Caco-2 (cell line): ENCODE data around the gene JAML. TPM values are rescaled to one million over a fixed set of nuclear protein-coding genes. Genes with fewer than 3 reads are reported as not detected.

Source experiments
- BruUV-seq: library from RNA; stranded (reverse); fragments of 400-500 nt; replicated peaks from 2 replicates; lab custom pipeline; 2021; lab: Mats Ljungman, UMichigan
- CTCF ChIA-PET: fragments of 300-600 bp; sonication (Branson Sonifier 250); formaldehyde crosslinking; loops from one replicate; lab custom pipeline; 2022; ENCODE audit warnings: antibody characterized with exemption; lab: Charles Lee
- POLR2A ChIA-PET: fragments of 300-600 bp; sonication (Branson Sonifier 250); formaldehyde crosslinking; loops from one replicate; lab custom pipeline; 2022; ENCODE audit warnings: antibody characterized with exemption; lab: Charles Lee
- DNase-seq, 2 experiments: peaks; one replicate each; pipeline versions ENCODE4 v3.0.0 to v3.0.0-alpha.2; 2020 to 2022
- H3K27me3 ChIP-seq: replicated peaks from 2 replicates; pipeline ENCODE4 v1.6.0; 2011; ENCODE audit warnings: low read length; ENCODE audit not compliant: control insufficient read depth, insufficient read depth
- H3K36me3 ChIP-seq: 2 replicates; pipeline ENCODE4 v1.5.1; 2011; ENCODE audit warnings: low read length; ENCODE audit not compliant: control insufficient read depth, insufficient read depth
- H3K4me1 ChIP-seq: fragments of 250-450 bp; sonication (Bioruptor Pico); 2 replicates; pipeline ENCODE4 v1.5.1; 2020; ENCODE audit warnings: mild to moderate bottlenecking
- H3K4me3 ChIP-seq: 2 replicates; pipeline ENCODE4 v1.5.1; 2011; ENCODE audit warnings: low read depth, mild to moderate bottlenecking, control low read depth, low read length
- H3K9me3 ChIP-seq: fragments of 250-450 bp; sonication (Bioruptor Pico); 2 replicates; pipeline ENCODE4 v1.5.1; 2020; ENCODE audit warnings: mild to moderate bottlenecking, moderate library complexity
- H3K27ac Mint-ChIP-seq: one replicate; pipeline ENCODE4 v1.8.0; 2022; ENCODE audit warnings: mixed read lengths; ENCODE audit not compliant: unreplicated experiment
- H3K27me3 Mint-ChIP-seq: one replicate; pipeline ENCODE4 v1.8.0; 2022; ENCODE audit warnings: mixed read lengths; ENCODE audit not compliant: insufficient read depth, unreplicated experiment
- H3K36me3 Mint-ChIP-seq: one replicate; pipeline ENCODE4 v1.8.0; 2022; ENCODE audit warnings: mild to moderate bottlenecking, mixed read lengths; ENCODE audit not compliant: insufficient read depth, unreplicated experiment
- H3K4me1 Mint-ChIP-seq: one replicate; pipeline ENCODE4 v1.8.0; 2022; ENCODE audit warnings: low read depth, mixed read lengths; ENCODE audit not compliant: unreplicated experiment
- H3K4me3 Mint-ChIP-seq: one replicate; pipeline ENCODE4 v1.8.0; 2022; ENCODE audit warnings: mild to moderate bottlenecking, moderate library complexity, mixed read lengths; ENCODE audit not compliant: unreplicated experiment
- H3K9me3 Mint-ChIP-seq: one replicate; pipeline ENCODE4 v1.8.0; 2022; ENCODE audit warnings: mixed read lengths; ENCODE audit not compliant: unreplicated experiment
- CTCF ChIP-seq, 2 experiments: fragments of 200-600 bp in 1 of 2; IDR thresholded peaks; 1 replicate in 1 of 2; 2 replicates in 1 of 2; pipeline versions ENCODE4 v1.5.1 to v1.8.0; 2011 to 2022; ENCODE audit warnings: antibody characterized with exemption in 1 of 2, control low read depth in 1 of 2, inconsistent platforms in 1 of 2, low read depth in 1 of 2, low read length in 1 of 2, mild to moderate bottlenecking in 1 of 2, moderate library complexity in 1 of 2; ENCODE audit not compliant: insufficient read depth in 1 of 2, severe bottlenecking in 1 of 2, unreplicated experiment in 1 of 2
- intact Hi-C: fragments of 100-400 bp; cut with micrococcal nuclease; formaldehyde crosslinking; loops from one replicate; pipeline ENCODE4 v1.10.0; 2022; ENCODE audit not compliant: unreplicated experiment
- total RNA-seq: library from RNA; stranded (reverse); gene quantifications from 2 replicates; pipeline ENCODE4 v1.2.3, GENCODE V29; 2022

JAML gene
- total RNA-seq, 1 experiment from 2014 or later: 8.9 TPM

- H3K9me3 Mint-ChIP-seq: no peaks in the 10 kb centered on the region
- H3K4me1 ChIP-seq: peaks cover 78% of the 10 kb centered on the region
- intact Hi-C loops: no loop called here
- H3K4me1 Mint-ChIP-seq: peaks cover 60% of the 10 kb centered on the region
- H3K27ac Mint-ChIP-seq: peak overlapping the region; percentile 67
- no TSS peak for BruUV-seq
- CTCF ChIA-PET: interaction anchor here (2.9 kb wide), 1 partner anchor 12 kb away, joined by 75 read pairs; no protein-coding TSS in a partner anchor
- H3K36me3 Mint-ChIP-seq: peaks cover 12% of the 10 kb centered on the region
- DNase-seq: no peak
- no peak overlapping the region for H3K4me3 ChIP-seq
- TF ChIP-seq CTCF (IDR thresholded peaks at IDR 0.05; ENCODE audit: insufficient read depth in 1 of 2, low read depth in 1 of 2, low read length in 1 of 2, severe bottlenecking in 1 of 2, unreplicated experiment in 1 of 2): no peak
- no peaks in the 10 kb centered on the region for H3K27me3 Mint-ChIP-seq
- H3K9me3 ChIP-seq: no peaks in the 10 kb centered on the region
- H3K4me3 Mint-ChIP-seq: no peak overlapping the region
- POLR2A ChIA-PET: no interaction called here
- H3K36me3 ChIP-seq: no peaks in the 10 kb centered on the region
- H3K27me3 ChIP-seq: no peaks in the 10 kb centered on the region
These were observed 14.5 kb downstream of the JAML start for GRCh38 chr11:118210323-118210722.

GRCh38 chr11:118209033-118209432, 15.8 kb downstream of the JAML start:
- Mint-ChIP-seq H3K27me3 (no peaks in the 10 kb centered on the region), H3K4me3 (no peak overlapping the region), H3K9me3 (no peaks in the 10 kb centered on the region), H3K27ac (no peak overlapping the region), H3K4me1 (peaks cover 48% of the 10 kb centered on the region), H3K36me3 (peaks cover 9% of the 10 kb centered on the region)
- intact Hi-C loops: no loop called here
- POLR2A ChIA-PET: no interaction called here
- Histone ChIP-seq H3K27me3 (no peaks in the 10 kb centered on the region), H3K36me3 (no peaks in the 10 kb centered on the region), H3K4me1 (peaks cover 76% of the 10 kb centered on the region), H3K9me3 (no peaks in the 10 kb centered on the region), H3K4me3 (no peak overlapping the region)
- no peak for DNase-seq
- CTCF ChIA-PET: interaction anchor here (0.9 kb wide), 1 partner anchor 11 kb away, joined by 5 read pairs; no protein-coding TSS in a partner anchor
- no TSS peak for BruUV-seq
- no peak for TF ChIP-seq CTCF (IDR thresholded peaks at IDR 0.05; ENCODE audit: insufficient read depth in 1 of 2, low read depth in 1 of 2, low read length in 1 of 2, severe bottlenecking in 1 of 2, unreplicated experiment in 1 of 2)

- ChIA-PET CTCF (interaction anchor here (1.1 kb wide), 1 partner anchor 9 kb away, joined by 3 read pairs; no protein-coding TSS in a partner anchor), POLR2A (no interaction called here)
- Histone ChIP-seq H3K9me3 (no peaks in the 10 kb centered on the region), H3K27me3 (no peaks in the 10 kb centered on the region), H3K36me3 (no peaks in the 10 kb centered on the region), H3K4me3 (no peak overlapping the region), H3K4me1 (peaks cover 77% of the 10 kb centered on the region)
- Mint-ChIP-seq H3K27me3 (no peaks in the 10 kb centered on the region), H3K9me3 (no peaks in the 10 kb centered on the region), H3K36me3 (peaks cover 3% of the 10 kb centered on the region), H3K4me3 (no peak overlapping the region), H3K4me1 (peaks cover 29% of the 10 kb centered on the region), H3K27ac (no peak overlapping the region)
- BruUV-seq: no TSS peak
- no peak for DNase-seq
- intact Hi-C loops: no loop called here
- TF ChIP-seq CTCF (IDR thresholded peaks at IDR 0.05; ENCODE audit: insufficient read depth in 1 of 2, low read depth in 1 of 2, low read length in 1 of 2, severe bottlenecking in 1 of 2, unreplicated experiment in 1 of 2): no peak
These were observed 17.7 kb downstream of the JAML start for GRCh38 chr11:118207079-118207478.
